IPS DF 6.9 (cell line): ENCODE data around the gene SPAG16.

ENCODE experiments used
- DNase-seq: peaks from one replicate; pipeline ENCODE4 v3.0.0-alpha.2; 2013; ENCODE audit warnings: low read depth, low spot score
- H3K27ac ChIP-seq: one replicate; pipeline ENCODE4 v1.5.1; 2013; ENCODE audit warnings: low read length, control low read depth
- H3K27me3 ChIP-seq: 2 replicates; pipeline ENCODE4 v1.6.1; 2013; ENCODE audit warnings: mild to moderate bottlenecking, low read length; ENCODE audit not compliant: control insufficient read depth, insufficient read depth
- H3K36me3 ChIP-seq: 2 replicates; pipeline ENCODE4 v1.6.1; 2013; ENCODE audit warnings: low read length; ENCODE audit not compliant: control insufficient read depth, insufficient read depth
- H3K4me1 ChIP-seq: 2 replicates; pipeline ENCODE4 v1.6.1; 2013; ENCODE audit warnings: low read length; ENCODE audit not compliant: control insufficient read depth, insufficient read depth
- H3K4me3 ChIP-seq: 2 replicates; pipeline ENCODE4 v1.5.1; 2013; ENCODE audit warnings: mild to moderate bottlenecking, low read length
- H3K9me3 ChIP-seq: 2 replicates; pipeline ENCODE4 v1.6.1; 2013; ENCODE audit warnings: low read length, inconsistent platforms; ENCODE audit not compliant: control insufficient read depth, insufficient read depth
- WGBS: extraction: QIAGEN DNeasy Blood & Tissue Kit; methylation state at CpG from one replicate; pipeline ENCODE4 v1.1.7; 2013; ENCODE audit warnings: mixed read lengths, missing lambda C conversion rate; ENCODE audit not compliant: insufficient read length, insufficient coverage; 5-methylcytosine and 5-hydroxymethylcytosine counted together

SPAG16 gene

DNA sequence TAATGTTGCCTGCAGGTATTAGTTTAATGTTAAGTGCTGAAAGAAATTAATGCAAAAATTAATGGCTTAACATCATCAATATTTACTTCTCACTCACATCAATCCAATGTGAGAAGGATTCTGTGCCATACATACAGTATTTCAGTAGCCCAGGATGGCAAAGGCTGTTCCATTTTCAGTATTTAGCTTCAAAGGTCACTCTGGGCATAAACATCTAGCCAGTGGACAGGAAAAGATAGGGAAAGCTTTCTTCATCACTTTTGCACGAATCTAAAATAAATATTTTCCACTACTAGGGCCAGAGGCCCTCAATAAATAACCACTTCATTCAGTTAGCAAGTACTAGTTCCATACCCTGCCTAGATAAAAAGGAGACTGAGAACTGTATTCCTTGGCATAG, 890.3 kb downstream of the SPAG16 start:
- H3K9me3 ChIP-seq, result no peaks in the 10 kb centered on the region

DNA sequence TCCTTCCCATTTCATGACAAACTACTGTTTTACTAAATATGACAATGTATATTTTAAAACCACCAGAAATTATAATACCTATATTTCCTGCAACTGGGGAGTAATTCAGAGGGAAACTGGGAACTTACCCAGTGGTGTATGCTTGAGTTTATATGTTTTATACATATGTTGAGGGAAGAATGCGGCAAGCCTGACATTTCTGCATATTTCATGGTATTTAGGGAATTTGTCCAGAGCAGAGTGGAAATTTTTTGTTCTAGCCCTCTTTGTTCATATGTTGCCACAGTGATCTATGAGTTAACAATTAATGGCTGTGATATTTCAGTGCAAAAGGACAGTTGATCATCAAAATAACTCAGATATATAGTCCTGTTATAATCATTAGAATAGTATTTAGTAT, 895.8 kb downstream of the SPAG16 start:
- no peak overlapping the region for H3K4me3 ChIP-seq
- WGBS, result no CpG with 5 or more reads among the region's 1 CpG
- DNase-seq, result no peak

More for the DNA sequence above, 890.3 kb downstream of the SPAG16 start:
- no peak for DNase-seq
- Histone ChIP-seq H3K27me3 (no peaks in the 10 kb centered on the region), H3K36me3 (no peaks in the 10 kb centered on the region), H3K27ac (no peak overlapping the region), H3K4me1 (no peaks in the 10 kb centered on the region), H3K4me3 (no peak overlapping the region)
- no CpG with 5 or more reads among the region's 1 CpG for WGBS

DNA sequence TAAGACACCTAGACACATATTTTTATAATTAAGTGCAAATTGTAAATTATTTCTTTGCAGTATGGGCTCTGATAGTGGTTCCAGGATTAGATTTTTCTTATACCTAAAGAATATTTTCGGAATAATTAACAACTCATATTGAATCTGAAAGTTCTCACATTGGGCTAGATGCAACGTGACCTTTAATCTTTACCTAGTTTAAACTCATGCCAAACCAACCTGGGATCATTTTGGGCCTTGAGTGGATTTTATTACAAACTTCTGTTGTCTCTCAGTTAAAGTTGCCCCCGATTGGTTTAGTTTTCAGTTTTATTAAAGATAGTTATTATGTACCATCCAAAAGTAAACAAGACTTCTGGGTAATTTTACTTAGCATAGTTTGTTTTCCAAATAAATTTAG, 896.4 kb downstream of the SPAG16 start:
- WGBS, result no CpG with 5 or more reads among the region's 3 CpGs

More for the DNA sequence above, 895.8 kb downstream of the SPAG16 start:
- no peaks in the 10 kb centered on the region for H3K36me3 ChIP-seq
- no peaks in the 10 kb centered on the region for H3K27me3 ChIP-seq
- H3K9me3 ChIP-seq, result no peaks in the 10 kb centered on the region
- H3K4me1 ChIP-seq, result no peaks in the 10 kb centered on the region
- H3K27ac ChIP-seq, result no peak overlapping the region

DNA sequence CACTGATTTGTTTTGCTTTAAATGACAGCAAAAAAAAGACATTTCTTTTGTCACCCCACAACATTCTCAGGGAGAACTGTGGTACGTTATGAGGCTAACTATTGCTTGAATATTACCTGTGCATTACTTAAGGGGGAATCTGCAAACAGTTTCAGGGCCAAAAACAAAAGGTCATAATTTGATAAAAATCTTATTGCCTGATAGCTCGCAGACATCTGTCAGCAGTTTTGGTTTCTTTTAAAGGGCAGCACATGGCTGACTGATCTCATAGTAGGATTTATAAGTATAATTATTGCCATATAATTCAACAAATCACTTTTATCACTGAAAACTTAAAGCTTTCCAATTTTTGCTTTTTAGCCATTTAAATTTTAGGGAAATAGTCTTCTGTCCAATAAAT, 900.2 kb downstream of the SPAG16 start:
- no CpG with 5 or more reads among the region's 2 CpGs for WGBS
- no peaks in the 10 kb centered on the region for H3K36me3 ChIP-seq
- no peaks in the 10 kb centered on the region for H3K27me3 ChIP-seq
- no peak for DNase-seq
- no peaks in the 10 kb centered on the region for H3K9me3 ChIP-seq
- H3K4me1 ChIP-seq, result no peaks in the 10 kb centered on the region
- H3K27ac ChIP-seq, result no peak overlapping the region
- H3K4me3 ChIP-seq, result no peak overlapping the region

More for the DNA sequence above, 896.4 kb downstream of the SPAG16 start:
- Histone ChIP-seq H3K27ac (no peak overlapping the region), H3K27me3 (no peaks in the 10 kb centered on the region), H3K4me3 (no peak overlapping the region), H3K36me3 (no peaks in the 10 kb centered on the region), H3K4me1 (no peaks in the 10 kb centered on the region), H3K9me3 (no peaks in the 10 kb centered on the region)
- no peak for DNase-seq

DNA sequence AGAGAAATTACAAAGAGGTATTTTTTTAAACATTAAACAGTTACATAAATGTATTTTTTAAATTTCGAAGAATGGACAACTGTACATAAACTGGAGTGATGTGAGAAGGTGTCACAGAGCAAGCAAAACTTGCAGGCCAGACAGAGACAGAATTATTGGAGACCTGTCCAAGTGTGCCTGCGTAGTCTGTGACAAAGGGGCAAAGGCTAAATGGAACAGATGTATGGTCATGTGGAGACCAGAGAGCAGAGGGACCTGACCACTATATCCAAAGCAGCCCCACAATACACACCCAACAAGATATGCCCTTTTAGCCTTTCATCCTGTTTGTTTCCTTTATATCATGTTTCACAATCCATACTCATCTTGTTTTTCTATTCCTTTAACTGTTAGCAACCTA, 901.3 kb downstream of the SPAG16 start:
- H3K27me3 ChIP-seq, result no peaks in the 10 kb centered on the region
- no peaks in the 10 kb centered on the region for H3K36me3 ChIP-seq
- H3K27ac ChIP-seq, result no peak overlapping the region
- no peaks in the 10 kb centered on the region for H3K4me1 ChIP-seq
- H3K4me3 ChIP-seq, result no peak overlapping the region
- no CpG with 5 or more reads among the region's 2 CpGs for WGBS
- DNase-seq, result no peak
- H3K9me3 ChIP-seq, result no peaks in the 10 kb centered on the region

DNA sequence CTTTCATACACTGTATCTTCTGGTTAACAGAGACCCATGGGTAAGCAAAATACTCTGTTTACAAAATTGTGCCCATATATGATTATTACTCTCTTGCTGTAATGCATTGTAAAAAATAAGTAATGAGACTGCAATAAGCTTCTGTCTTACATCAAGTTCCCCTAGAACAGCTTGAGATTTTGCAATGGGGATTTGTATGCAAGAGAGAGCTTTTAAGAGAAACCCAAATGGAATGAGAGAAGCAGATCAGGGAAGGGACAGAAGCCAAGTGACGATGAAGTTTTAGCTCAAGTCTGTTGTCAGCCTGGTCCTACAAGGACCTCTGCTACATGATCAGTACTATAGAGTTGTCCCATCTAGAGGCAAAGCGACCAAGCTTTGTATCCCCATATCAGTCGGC, 908.4 kb downstream of the SPAG16 start:
- Histone ChIP-seq H3K9me3 (no peaks in the 10 kb centered on the region), H3K27me3 (no peaks in the 10 kb centered on the region), H3K36me3 (no peaks in the 10 kb centered on the region), H3K4me1 (no peaks in the 10 kb centered on the region), H3K4me3 (no peak overlapping the region), H3K27ac (no peak overlapping the region)
- no peak for DNase-seq
- WGBS, result no CpG with 5 or more reads among the region's 3 CpGs

DNA sequence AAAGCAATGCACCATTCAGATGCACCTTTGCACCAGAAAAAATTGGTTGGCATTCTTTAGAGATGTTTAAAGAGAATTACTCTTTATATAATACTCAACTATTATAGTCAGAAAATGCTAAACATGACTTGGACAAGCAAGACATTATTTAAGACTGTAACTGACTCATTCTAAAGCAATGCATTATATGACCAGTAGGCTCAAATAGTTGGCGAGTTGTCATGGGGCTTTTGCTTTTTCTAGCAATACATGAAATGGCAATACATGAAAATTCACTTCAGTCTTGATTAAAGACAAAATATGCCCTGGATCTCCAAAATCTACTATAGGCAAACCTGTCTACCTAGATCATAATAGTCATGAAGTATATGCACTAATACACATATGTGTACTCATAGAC, 909.7 kb downstream of the SPAG16 start:
- no peak for DNase-seq
- no CpG with 5 or more reads among the region's 1 CpG for WGBS
- no peak overlapping the region for H3K27ac ChIP-seq
- no peak overlapping the region for H3K4me3 ChIP-seq
- no peaks in the 10 kb centered on the region for H3K36me3 ChIP-seq
- no peaks in the 10 kb centered on the region for H3K9me3 ChIP-seq
- H3K27me3 ChIP-seq, result no peaks in the 10 kb centered on the region
- H3K4me1 ChIP-seq, result no peaks in the 10 kb centered on the region

DNA sequence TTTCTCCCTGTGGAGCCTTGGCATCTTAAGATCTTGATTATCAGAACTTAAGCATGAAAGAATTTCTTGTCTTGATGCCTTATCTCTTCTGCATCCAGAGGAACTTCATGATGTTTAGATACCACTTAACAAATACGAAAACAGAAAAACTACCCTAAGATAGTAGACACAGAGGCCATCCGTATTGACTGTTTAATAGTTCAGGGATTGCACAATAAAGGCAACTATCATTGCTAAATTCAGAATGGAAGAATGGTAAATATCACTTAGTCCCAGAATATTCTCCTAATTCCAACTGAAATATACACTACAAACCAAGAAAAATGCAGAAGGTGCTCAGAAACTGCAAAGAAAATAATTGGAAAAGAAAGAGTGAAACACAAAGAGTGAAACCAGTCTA, 912.0 kb downstream of the SPAG16 start:
- WGBS, result no CpG with 5 or more reads among the region's 2 CpGs
- no peak for DNase-seq
- Histone ChIP-seq H3K9me3 (no peaks in the 10 kb centered on the region), H3K4me1 (no peaks in the 10 kb centered on the region), H3K36me3 (no peaks in the 10 kb centered on the region), H3K27me3 (no peaks in the 10 kb centered on the region), H3K27ac (no peak overlapping the region), H3K4me3 (no peak overlapping the region)

DNA sequence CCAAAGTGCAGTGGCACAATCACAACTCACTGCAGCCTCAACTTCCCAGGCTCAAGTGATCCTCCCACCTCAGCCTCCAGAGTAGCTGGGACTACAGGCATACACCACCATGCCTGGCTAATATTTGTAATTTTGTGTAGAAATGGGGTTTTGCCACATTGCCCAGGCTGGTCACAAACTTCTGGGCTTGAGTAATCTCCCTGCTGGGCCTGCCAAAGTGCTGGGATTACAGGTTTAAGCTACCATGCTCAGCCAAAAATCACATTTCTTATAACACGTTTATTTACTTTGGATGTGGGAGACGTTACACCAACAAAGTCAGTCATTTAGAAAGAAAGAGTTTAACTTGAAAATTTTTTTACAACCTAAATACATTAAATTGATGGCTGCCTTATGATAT, 917.6 kb downstream of the SPAG16 start:
- no CpG with 5 or more reads among the region's 2 CpGs for WGBS
- Histone ChIP-seq H3K9me3 (no peaks in the 10 kb centered on the region), H3K27ac (no peak overlapping the region), H3K4me3 (no peak overlapping the region), H3K36me3 (no peaks in the 10 kb centered on the region), H3K27me3 (no peaks in the 10 kb centered on the region), H3K4me1 (no peaks in the 10 kb centered on the region)
- no peak for DNase-seq

DNA sequence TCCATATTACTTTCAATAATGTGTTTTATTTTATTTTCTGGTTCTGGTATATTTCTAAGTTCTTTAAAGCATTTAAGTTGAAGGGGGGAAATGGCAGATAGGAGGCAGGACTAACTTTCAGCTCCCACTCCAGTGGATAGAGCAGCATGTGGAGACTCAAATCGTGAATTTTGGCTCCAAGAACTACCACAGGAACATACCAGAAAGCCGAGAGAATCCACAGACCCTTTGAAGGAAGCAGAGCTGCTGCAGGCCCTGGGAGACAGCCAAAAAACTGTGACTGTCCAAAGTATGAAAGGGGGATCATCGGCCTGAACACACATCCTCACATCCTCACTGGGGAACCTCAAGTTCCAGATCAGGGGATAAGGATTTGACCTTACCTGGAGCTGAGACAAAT, 919.0 kb downstream of the SPAG16 start:
- H3K9me3 ChIP-seq, result no peaks in the 10 kb centered on the region
- H3K4me1 ChIP-seq, result no peaks in the 10 kb centered on the region
- no peak overlapping the region for H3K4me3 ChIP-seq
- no peak overlapping the region for H3K27ac ChIP-seq
- H3K27me3 ChIP-seq, result no peaks in the 10 kb centered on the region
- H3K36me3 ChIP-seq, result no peaks in the 10 kb centered on the region
- no CpG with 5 or more reads among the region's 3 CpGs for WGBS
- no peak for DNase-seq

DNA sequence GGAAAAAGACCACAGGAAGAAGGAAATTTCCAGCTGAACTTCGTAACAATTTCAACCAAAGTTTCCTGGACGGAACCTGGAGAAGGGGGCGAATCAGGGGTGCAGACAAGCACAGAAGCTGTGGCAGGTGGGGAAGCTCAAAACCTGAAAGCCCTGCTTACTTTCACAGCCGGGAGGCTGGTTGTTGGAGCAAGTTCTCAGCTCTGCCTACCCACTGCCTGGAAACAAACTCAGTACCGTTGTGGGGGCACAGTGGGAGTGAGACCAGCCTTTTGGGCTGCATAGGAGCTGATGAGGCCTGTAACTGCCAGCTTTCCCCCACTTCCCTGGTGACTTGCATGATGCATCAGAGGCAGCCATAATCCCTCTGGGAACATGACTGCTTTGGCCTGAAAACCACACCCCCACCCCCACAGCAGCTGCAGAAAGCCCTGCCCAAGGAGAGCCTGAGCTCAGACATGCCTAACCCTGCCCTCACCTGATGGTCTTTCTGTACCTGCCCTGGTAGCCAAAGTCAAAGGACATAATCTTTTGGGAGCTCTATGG, 919.6 kb downstream of the SPAG16 start:
- no peak overlapping the region for H3K27ac ChIP-seq
- no peaks in the 10 kb centered on the region for H3K9me3 ChIP-seq
- no CpG with 5 or more reads among the region's 5 CpGs for WGBS
- no peaks in the 10 kb centered on the region for H3K4me1 ChIP-seq
- no peak overlapping the region for H3K4me3 ChIP-seq
- H3K36me3 ChIP-seq, result no peaks in the 10 kb centered on the region
- H3K27me3 ChIP-seq, result no peaks in the 10 kb centered on the region
- DNase-seq, result no peak
